IMR-90 (cell line): Measurements from ENCODE around the gene MT1H.

Source experiments
- POLR2A ChIP-seq: IDR thresholded peaks from 2 replicates; pipeline ENCODE4 v1.6.1; 2012; ENCODE audit warnings: mild to moderate bottlenecking, low read depth, low read length
- RFX5 ChIP-seq: IDR thresholded peaks from 2 replicates; pipeline ENCODE4 v1.8.0; 2012; ENCODE audit warnings: low read depth, mild to moderate bottlenecking, low read length, moderate library complexity
- TF ChIP-seq, protein P1 (sequence below): conservative IDR thresholded peaks from 2 replicates; pipeline ENCODE4 v1.5.1; 2012; ENCODE audit warnings: mild to moderate bottlenecking, low read depth, low read length, improper control_type of control experiment

DNA sequence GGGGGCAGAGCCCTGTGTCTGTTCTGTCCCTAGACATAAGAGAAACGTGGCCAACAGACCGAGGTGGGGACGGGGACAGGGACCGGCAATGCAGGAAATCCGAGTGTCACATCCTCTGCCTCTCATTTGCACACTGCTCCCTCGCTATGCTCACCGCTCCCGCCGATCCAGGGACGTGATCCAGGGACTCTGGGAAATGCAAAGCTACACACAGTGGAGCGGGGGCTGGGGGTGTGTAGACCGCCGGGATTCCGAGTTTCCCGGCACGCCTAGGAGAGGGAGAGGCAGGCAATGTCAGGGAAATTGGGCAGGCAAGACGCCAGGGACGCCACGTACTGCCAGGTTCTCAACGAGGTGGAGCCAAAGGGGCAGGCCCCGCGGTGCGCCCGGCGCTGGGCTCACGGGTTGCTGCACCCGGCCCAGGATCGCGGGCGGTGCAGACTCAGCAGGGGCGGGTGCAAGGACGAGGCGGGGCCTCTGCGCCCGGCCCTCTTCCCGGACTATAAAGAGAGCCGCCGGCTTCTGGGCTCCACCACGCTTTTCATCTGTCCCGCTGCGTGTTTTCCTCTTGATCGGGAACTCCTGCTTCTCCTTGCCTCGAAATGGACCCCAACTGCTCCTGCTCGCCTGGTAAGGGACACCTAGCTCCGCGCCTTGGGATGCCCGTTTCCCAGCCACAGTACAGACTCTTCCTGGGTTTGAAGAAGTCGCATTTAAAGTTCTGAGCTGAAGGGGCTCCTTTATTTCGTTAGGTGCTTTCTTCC, 12.5 kb downstream of the MT1H start, which contains the start of gene MT1X:
- peak; percentile 91 for TF ChIP-seq POLR2A
- TF ChIP-seq, protein P1, sequence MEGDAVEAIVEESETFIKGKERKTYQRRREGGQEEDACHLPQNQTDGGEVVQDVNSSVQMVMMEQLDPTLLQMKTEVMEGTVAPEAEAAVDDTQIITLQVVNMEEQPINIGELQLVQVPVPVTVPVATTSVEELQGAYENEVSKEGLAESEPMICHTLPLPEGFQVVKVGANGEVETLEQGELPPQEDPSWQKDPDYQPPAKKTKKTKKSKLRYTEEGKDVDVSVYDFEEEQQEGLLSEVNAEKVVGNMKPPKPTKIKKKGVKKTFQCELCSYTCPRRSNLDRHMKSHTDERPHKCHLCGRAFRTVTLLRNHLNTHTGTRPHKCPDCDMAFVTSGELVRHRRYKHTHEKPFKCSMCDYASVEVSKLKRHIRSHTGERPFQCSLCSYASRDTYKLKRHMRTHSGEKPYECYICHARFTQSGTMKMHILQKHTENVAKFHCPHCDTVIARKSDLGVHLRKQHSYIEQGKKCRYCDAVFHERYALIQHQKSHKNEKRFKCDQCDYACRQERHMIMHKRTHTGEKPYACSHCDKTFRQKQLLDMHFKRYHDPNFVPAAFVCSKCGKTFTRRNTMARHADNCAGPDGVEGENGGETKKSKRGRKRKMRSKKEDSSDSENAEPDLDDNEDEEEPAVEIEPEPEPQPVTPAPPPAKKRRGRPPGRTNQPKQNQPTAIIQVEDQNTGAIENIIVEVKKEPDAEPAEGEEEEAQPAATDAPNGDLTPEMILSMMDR = no peak
- TF ChIP-seq RFX5 = no peak
